Midbrain (tissue), 1 donor: ENCODE measurements around the gene GYPC.

ENCODE experiments used
- DNase-seq: peaks from one replicate; lab custom pipeline; 2025; lab: John Stamatoyannopoulos, UW

GYPC gene

DNA sequence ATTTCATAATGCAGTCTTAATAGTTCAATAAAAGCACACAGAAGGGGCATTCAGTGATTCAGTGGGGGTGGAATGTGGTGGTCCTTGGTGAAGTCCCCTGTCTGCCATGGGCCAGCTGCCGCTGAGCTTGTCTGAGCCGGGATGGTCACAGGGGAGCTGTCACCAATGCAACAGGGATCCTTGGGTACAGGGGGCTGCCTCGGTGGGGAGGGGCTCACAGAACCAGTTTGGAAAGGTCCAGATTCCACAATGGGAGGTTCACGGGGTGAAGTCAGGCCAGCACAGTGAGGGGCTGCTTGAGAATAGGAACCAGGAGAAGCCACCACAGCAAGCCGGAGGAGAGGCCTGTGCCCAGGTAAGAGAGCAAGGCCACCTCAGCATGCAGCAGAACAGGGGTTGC is 75.4 kb downstream of the GYPC start:
- no peak for DNase-seq

DNA sequence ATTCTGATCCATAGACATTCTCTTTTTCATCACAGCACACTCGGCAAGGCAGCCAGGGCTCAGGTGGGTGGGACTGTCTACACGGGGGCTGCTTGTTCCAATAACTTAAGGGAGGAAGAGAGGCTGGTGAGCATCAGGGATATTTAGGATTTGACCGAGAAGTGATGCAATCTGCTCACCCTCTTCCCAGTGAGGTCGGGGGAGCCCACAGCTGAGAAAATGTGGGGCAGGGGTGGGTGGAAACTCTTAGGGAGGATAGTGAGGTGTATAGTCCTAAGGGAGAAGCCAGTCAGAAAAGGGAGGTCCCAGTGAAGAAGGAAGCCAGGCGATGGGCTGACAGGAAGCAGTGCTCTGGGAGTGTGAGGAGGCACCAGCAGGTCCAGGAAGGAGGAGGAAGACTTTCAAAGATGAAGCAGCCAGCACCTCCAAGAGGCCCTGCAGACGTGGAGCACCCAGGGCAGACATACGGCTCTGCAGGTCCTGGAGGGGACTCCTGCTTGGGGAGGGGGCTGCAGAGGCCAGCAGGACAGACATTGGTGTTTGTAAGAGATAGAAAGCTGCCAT is 76.8 kb downstream of the GYPC start:
- DNase-seq: no peak

DNA sequence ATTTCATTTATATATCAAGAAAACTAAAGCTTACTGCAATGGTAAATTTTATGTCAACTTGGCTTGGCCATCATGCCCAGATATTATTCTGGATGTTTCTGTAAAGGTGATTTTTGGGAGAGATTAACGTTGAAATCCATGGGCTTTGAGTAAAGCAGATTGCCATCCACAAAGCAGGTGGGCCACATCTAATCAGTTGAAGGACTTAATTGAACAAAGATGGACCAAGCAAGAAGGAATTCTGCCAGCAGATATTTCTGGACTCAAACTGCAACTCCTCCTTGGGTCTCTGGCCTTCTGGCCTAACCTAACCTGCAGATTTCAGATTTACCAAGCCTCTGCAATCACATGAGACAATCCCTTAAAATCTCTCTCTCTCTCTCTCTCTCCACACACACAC is 77.8 kb downstream of the GYPC start:
- DNase-seq: no peak

DNA sequence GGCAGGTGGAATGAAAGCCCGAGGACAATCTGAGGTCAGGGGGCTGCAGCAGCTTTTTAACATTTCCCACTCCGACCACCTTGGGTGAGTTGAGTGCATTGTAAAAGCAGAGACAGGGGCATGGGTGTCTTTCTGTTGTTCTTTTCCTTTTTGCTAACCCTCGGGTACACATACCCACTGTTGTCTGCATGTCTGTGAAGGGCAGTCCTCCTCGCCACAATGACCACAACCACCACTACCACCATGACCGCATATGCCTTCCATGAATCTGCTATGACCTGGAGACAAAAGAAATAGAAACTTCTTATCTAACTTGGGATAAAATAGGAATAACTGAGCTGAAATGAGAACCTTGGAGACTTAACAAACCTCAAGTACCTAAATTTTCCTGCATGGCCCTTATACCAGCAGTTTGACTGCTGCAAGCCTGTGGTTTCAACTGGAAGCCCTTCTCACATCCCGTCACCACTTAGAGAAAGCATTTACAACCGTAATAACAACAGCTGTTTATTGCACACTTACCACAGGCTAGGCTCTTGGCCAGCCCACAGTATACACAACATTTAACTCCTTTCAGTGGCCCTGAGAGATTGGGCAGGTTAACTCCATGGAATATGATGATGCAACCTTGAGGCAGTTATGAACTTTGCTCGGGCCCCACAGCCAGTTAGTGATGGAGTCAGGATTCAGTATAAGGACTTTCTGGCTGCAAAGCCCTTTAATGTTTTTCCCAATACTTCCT is 80.3 kb downstream of the GYPC start:
- DNase-seq: no peak

DNA sequence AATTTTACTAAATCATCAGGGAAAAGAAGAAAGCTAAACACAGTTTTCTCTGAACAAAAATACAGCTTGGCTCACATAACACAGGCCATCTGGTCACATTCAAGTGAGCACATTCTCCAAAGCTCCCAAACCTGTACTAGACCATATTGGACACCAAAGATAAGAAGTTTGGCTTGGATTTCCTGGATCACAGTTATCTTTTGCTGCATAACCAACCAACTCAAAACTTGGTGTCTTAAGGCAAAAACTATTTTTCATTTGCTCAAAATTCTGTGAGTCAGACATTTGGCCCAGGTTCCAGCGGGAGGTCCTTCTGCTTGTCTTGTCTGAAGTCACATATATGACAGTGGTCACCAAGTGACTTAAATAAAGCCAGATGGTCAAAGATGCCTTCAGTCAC is 83.2 kb downstream of the GYPC start:
- DNase-seq: no peak

DNA sequence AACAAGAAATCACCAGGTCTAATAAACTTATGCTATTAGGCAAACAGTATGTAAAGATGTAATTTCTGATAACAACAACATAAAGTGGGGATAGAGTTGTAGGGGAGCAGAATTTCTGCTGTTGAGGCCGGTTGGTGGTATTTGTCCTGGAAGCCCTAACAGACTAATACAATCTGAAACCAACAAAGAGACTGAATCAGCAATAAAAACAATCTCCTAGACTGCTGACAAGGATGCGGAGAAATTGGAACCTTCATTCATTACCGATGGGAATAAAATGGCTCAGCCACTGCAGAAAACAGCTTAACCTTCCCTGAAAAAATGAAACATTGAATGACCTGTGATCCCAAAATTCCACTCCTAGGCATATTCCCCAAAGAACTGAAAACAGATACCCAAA is 88.7 kb downstream of the GYPC start:
- DNase-seq: no peak
